GM18498 (cell line): ENCODE results near the gene RNF44.

Experiments used
- ATAC-seq: cut with Tn5 transposase; IDR thresholded peaks from one replicate; pipeline ENCODE4 v1.9.1; 2021; ENCODE audit warnings: mild to moderate bottlenecking, moderate library complexity; ENCODE audit not compliant: unreplicated experiment

Gene RNF44

GRCh38 chr5:176535664-176536131, 1.5 kb downstream of the RNF44 start:
- ATAC-seq: no peak

GRCh38 chr5:176535101-176535663, 2.0 kb downstream of the RNF44 start:
- ATAC-seq: no peak

- ATAC-seq: no peak
These were observed 2.6 kb downstream of the RNF44 start for GRCh38 chr5:176534640-176535039.

GRCh38 chr5:176533894-176534611, 3.1 kb downstream of the RNF44 start:
- no peak for ATAC-seq

- ATAC-seq: no peak
These were observed 3.8 kb downstream of the RNF44 start for GRCh38 chr5:176533390-176533789.

- no peak for ATAC-seq
These were observed 4.4 kb downstream of the RNF44 start for GRCh38 chr5:176532795-176533194.

- no peak for ATAC-seq
These were observed 5.2 kb downstream of the RNF44 start for GRCh38 chr5:176531902-176532493.

- no peak for ATAC-seq
These were observed 6.0 kb downstream of the RNF44 start for GRCh38 chr5:176530983-176531901.

GRCh38 chr5:176530393-176530982, 6.7 kb downstream of the RNF44 start:
- no peak for ATAC-seq

- ATAC-seq: no peak
These were observed 7.5 kb downstream of the RNF44 start for GRCh38 chr5:176529741-176530141.

- ATAC-seq: no peak
These were observed 8.0 kb downstream of the RNF44 start for GRCh38 chr5:176529116-176529740.

GRCh38 chr5:176528761-176529115, 8.5 kb downstream of the RNF44 start:
- ATAC-seq: no peak

- ATAC-seq: no peak
These were observed 8.9 kb downstream of the RNF44 start for GRCh38 chr5:176528301-176528700.

GRCh38 chr5:176527246-176528222, 9.7 kb downstream of the RNF44 start:
- no peak for ATAC-seq

- ATAC-seq: no peak
These were observed 10.7 kb downstream of the RNF44 start for GRCh38 chr5:176526462-176526861.

GRCh38 chr5:176525677-176526076, 11.5 kb downstream of the RNF44 start:
- ATAC-seq: no peak

- no peak for ATAC-seq
These were observed 12.2 kb downstream of the RNF44 start for GRCh38 chr5:176524987-176525386.

- no peak for ATAC-seq
These were observed 13.1 kb downstream of the RNF44 start for GRCh38 chr5:176524138-176524537.

GRCh38 chr5:176521699-176522263, 15.4 kb downstream of the RNF44 start:
- ATAC-seq: no peak
